T-helper 1 cell treated with Interleukin-12 subunit alpha and Interleukin-12 subunit beta and Interleukin-4 antibody, amounts not matched to agents 30 ng/mL and 1 ng/mL, for 36 hours (primary cell): ENCODE results near the gene ARHGAP15. TPM values are rescaled to one million over a fixed set of nuclear protein-coding genes. Genes with fewer than 3 reads are reported as not detected.

ENCODE experiments used
- intact Hi-C: fragments of 100-400 bp; cut with micrococcal nuclease; formaldehyde crosslinking; loops from one replicate; pipeline ENCODE4 v1.15.1; 2024
- total RNA-seq: library from RNA; stranded (reverse); gene quantifications from 2 replicates; pipeline ENCODE4 v1.2.3, GENCODE V29; 2022

Gene ARHGAP15
- total RNA-seq, 1 donor from 2014 or later, result 178 TPM

DNA sequence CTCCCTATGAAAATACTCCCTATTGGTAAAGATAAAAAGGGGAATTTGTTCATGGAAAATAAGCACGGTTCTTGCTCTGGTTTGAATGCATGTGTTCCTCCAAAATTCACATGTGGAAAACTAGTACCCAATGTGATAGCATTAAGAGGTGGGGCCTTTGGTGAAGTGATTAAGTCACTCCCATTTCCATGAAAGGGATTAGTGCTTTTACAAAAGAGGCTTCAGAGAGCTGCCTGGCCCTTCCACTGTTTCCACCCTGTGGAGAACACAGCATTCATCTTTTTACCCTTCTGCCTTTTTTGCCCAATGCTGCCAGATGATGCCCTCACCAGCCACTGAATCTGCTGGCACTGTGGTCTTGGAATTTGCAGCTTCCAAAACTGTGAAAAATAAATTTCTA, 666.8 kb downstream of the ARHGAP15 start:
- intact Hi-C loops, result no loop called here

DNA sequence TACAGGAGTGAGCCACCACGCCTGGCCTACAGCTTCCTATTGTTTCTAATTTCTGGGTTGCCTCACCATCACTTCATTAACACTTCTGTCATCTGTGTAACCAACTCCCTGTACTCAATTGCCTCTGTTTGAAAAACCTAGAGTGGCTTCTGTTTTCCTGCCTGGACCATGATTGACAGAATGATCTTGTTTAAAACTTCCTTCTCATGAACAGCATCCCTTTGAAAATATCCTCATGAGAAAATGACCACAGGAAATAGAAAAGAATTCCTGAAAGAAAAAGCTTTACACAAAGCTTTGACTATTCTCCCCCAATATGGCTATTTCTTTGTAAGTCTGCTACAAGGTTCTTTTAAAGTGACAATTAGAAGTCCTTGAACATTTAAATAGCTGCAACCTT, 672.3 kb downstream of the ARHGAP15 start:
- intact Hi-C loops, result no loop called here

- intact Hi-C loops, result loop anchor here (2.0 kb wide), 1 partner anchor 71 kb away; no protein-coding TSS in a partner anchor
Observed at GRCh38 chr2:143802242-143802641, 673.0 kb downstream of the ARHGAP15 start.

- intact Hi-C loops, result loop anchor here (2.0 kb wide), 1 partner anchor 72 kb away; no protein-coding TSS in a partner anchor
Observed at GRCh38 chr2:143802871-143803650, 673.8 kb downstream of the ARHGAP15 start.

DNA sequence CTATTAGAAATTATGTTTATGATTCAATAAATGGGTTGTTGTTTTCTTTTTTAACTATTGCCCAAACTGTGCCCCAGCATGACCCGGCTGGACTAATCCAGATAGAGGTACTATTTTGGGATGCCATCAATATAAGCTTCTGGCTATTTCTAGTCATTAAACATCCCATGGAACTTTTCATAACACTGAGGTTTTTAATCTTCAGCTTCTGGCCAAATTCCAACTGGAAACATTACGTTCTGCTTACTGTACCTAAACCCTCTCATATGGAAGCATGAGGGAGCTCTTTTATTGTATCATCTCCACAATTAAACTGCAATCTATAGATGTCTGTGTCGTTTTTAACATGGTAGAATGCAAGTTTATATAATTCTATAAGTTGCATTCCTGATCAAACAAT, 674.7 kb downstream of the ARHGAP15 start:
- intact Hi-C loops, result loop anchor here (2.0 kb wide), 1 partner anchor 73 kb away; no protein-coding TSS in a partner anchor

DNA sequence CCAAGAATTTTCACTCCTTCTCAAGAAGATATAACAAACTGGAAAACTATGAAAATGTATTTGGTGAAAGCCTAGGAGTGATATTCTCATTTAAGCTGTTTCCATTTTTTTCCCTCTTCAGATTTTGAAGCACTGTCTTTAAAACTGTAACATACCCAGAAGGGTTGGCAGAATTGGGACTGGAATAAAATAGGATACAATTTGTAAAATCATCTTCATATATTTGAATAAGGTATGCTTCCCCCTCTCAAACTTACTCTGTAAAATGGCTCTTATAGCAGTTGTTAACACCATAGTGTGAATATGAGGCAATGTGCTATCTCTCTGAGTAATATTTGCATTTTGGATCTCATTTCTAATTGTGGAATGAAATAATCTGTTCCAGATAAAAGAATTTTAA, 676.4 kb downstream of the ARHGAP15 start:
- intact Hi-C loops, result no loop called here

DNA sequence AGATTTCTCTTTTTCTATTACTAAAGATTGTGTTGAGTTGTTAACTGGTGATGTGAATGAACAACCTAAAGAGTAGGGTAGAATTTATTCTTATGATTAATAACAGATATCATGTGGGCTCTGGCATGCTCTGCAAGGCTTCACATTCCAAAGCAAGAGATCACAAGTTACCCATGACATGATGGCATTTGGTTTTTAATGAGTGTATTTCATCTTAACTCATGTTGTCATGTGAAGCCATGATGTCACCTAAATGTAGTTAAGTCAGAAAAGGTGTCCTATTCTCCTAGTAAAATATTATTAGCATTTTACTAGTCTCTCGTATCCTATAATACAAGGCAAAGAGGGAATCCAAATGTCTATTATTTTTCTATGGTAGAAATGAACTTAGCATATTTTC, 678.0 kb downstream of the ARHGAP15 start:
- intact Hi-C loops, result no loop called here

- intact Hi-C loops, result no loop called here
Observed at GRCh38 chr2:143807671-143808070, 678.5 kb downstream of the ARHGAP15 start.

GRCh38 chr2:143808166-143808565, 678.9 kb downstream of the ARHGAP15 start:
- intact Hi-C loops, result no loop called here

DNA sequence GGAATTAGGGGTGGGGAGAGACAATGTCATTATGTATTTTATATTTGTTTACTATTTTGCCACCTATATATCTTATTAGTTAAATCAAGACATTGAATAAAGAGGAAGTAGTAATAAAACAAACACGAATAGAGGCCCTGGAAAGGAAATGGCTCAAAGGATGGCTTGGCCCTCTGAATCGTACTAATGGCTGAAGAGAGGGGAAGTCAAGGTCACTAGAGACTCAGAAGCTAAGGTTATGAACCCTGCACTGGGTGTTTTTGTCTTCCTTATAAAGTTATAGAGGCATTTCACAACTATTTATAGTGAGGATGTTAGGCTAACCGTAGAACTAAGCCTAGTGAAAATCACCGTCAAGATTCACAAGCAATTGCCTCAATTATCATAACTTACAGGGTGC, 685.9 kb downstream of the ARHGAP15 start:
- intact Hi-C loops, result no loop called here

DNA sequence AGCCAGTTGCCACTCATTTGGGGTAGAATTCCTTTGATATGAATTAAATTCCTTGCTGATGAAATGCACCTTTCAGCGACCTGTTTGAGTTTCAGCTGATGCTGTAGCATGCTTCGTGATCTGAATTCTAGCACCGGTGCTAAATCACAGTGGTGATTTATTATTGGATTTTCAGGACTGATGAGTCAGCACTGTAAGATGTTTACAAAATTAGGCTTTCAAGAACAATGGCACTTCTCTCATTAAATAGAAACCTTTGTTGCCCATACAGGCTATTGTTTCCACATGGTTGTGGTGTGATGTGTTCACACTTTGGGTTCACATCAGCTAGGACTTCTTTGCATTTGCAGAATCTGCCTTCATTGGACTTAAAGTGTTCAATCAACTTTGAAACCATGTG, 687.7 kb downstream of the ARHGAP15 start:
- intact Hi-C loops, result no loop called here
